SJCRH30 (cell line): ENCODE data around the gene C2CD4D. TPM values are rescaled to one million over a fixed set of nuclear protein-coding genes. Genes with fewer than 3 reads are reported as not detected.

Experiments
- DNase-seq, 2 experiments: peaks; one replicate each; pipeline ENCODE4 v3.0.0-alpha.2; 2015 to 2020
- H3K27ac ChIP-seq: fragments of 250-450 bp; sonication (Bioruptor Pico); 2 replicates; pipeline ENCODE4 v1.5.1; 2020; ENCODE audit warnings: mild to moderate bottlenecking, moderate library complexity
- H3K27me3 ChIP-seq: fragments of 250-450 bp; sonication (Bioruptor Pico); 2 replicates; pipeline ENCODE4 v1.5.1; 2020; ENCODE audit warnings: mild to moderate bottlenecking, moderate library complexity
- H3K36me3 ChIP-seq: fragments of 250-450 bp; sonication (Bioruptor Pico); 2 replicates; pipeline ENCODE4 v1.5.1; 2020; ENCODE audit warnings: mild to moderate bottlenecking, moderate library complexity
- H3K4me1 ChIP-seq: fragments of 250-450 bp; sonication (Bioruptor Pico); 2 replicates; pipeline ENCODE4 v1.5.1; 2020; ENCODE audit warnings: mild to moderate bottlenecking, moderate library complexity
- H3K4me3 ChIP-seq: fragments of 250-450 bp; sonication (Bioruptor Pico); 2 replicates; pipeline ENCODE4 v1.5.1; 2020; ENCODE audit warnings: mild to moderate bottlenecking, moderate library complexity
- H3K9me3 ChIP-seq: fragments of 250-450 bp; sonication (Bioruptor Pico); replicated peaks from 2 replicates; pipeline ENCODE4 v1.5.1; 2020; ENCODE audit warnings: mild to moderate bottlenecking, moderate library complexity
- total RNA-seq: library from RNA; depleted of rRNA; stranded (reverse); fragments of >200 nt; shearing (Covaris generic); gene quantifications from 2 replicates; pipeline ENCODE4 v1.2.3, GENCODE V29; 2014

The C2CD4D gene
- total RNA-seq, 1 experiment from 2014 or later: not detected

- Histone ChIP-seq H3K27me3 (peaks cover 6% of the 10 kb centered on the region; the same call in 1 of the 2 replicates), H3K36me3 (no peaks in the 10 kb centered on the region)
- DNase-seq: no peak
Measured at GRCh38 chr1:151819976-151820623, 19.5 kb downstream of the C2CD4D start.

DNA sequence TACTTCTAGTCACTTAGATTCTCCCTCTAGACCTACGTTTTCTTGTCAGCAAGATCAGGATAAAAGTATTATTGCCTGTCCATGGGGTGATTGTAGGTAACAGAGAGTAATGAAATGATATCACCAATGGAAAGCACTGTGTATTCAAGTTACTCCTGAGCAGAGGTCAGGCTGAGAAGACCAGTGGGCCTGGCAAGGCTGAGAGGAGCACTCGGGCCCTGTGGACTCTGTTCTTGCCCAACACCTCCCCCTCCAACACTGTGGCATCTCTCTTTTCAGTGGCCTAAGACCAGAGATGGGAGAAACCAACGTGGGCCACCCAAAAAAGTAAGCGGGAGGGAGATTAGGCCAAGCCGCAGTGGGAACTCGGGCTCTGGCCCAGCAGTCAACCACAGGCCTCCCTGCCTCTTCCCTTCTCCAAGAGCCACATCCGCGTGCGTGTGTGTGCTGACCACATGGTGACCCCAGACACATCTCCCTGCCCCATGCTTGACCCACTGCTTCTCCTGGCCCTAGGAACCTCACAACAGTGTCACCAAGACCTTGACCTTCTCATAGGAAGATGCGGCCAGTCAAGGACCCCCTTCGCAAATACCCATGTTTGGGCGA is 20.3 kb downstream of the C2CD4D start:
- peaks cover 6% of the 10 kb centered on the region; the same call in 1 of the 2 replicates for H3K27me3 ChIP-seq
- H3K9me3 ChIP-seq: no peaks in the 10 kb centered on the region
- no peak for DNase-seq
- no peak overlapping the region for H3K4me3 ChIP-seq
- no peaks in the 10 kb centered on the region for H3K36me3 ChIP-seq
- no peak overlapping the region for H3K27ac ChIP-seq
- H3K4me1 ChIP-seq: no peaks in the 10 kb centered on the region

More at GRCh38 chr1:151819976-151820623, 19.5 kb downstream of the C2CD4D start:
- H3K27ac ChIP-seq: no peak overlapping the region
- no peak overlapping the region for H3K4me3 ChIP-seq
- no peaks in the 10 kb centered on the region for H3K4me1 ChIP-seq
- no peaks in the 10 kb centered on the region for H3K9me3 ChIP-seq

DNA sequence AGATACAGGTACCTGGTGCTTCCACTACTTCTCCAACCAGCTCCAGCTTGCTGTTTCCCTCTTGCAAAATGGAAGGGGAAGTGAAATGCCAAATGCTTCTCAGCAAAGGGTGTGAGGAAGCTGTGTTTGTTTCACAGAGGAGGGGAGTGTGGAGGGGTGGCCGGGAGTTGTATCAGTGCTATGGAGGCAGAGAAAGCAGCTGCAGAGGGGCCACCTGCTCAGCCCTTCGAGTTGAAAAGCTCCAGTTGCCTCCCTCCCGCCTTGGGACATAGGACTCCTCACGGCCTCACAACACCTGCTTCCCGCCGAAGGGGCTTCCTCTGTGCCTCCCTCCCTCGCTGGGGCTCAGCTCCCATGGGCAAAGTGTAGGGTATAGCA is 22.3 kb downstream of the C2CD4D start:
- no peaks in the 10 kb centered on the region for H3K9me3 ChIP-seq
- H3K4me1 ChIP-seq: no peaks in the 10 kb centered on the region
- peak; percentile 37 to 61 for DNase-seq
- no peak overlapping the region for H3K4me3 ChIP-seq
- H3K27ac ChIP-seq: no peak overlapping the region
- H3K27me3 ChIP-seq: peaks cover 6% of the 10 kb centered on the region; the same call in 1 of the 2 replicates
- no peaks in the 10 kb centered on the region for H3K36me3 ChIP-seq

DNA sequence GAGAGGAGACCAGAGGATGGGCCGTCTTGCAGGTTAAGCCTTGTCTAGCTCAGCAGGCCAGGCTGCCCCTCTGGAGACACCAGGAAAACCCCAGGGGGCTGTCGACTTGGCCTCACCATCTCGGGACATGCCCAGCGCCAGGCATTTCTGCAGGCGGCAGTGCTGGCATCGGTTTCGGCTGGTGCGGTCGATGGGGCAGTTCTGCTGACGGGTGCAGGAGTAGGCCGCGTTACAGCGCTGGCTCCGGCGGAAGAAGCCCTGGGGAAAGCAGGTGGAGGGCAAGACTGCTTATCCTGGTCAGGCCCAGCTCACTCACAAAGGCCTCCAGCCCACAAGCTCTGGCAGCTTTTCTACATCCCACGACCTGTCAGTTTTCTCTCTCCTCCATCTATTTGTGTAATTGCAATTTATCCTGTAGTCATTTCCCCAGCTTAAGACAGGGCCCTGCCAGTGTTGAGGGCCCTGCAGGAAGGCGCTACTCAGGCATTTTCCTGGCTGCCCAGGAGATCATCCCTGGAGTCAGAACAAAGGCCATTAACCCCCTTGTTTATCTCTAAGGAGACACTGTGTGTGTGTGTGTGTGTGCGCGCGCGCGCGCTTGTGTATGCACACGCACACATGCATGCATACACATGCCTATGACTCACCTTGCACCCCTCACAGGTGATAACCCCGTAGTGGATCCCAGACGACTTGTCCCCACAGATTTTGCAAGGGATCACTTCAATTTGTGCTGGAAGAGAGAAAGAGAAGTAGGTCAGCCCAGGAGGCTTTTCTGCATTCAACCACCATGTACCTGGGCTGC is 22.9 kb downstream of the C2CD4D start:
- H3K4me1 ChIP-seq: no peaks in the 10 kb centered on the region
- no peak overlapping the region for H3K4me3 ChIP-seq
- peaks cover 6% of the 10 kb centered on the region; the same call in 1 of the 2 replicates for H3K27me3 ChIP-seq
- no peak for DNase-seq
- no peaks in the 10 kb centered on the region for H3K36me3 ChIP-seq
- no peaks in the 10 kb centered on the region for H3K9me3 ChIP-seq
- H3K27ac ChIP-seq: no peak overlapping the region

DNA sequence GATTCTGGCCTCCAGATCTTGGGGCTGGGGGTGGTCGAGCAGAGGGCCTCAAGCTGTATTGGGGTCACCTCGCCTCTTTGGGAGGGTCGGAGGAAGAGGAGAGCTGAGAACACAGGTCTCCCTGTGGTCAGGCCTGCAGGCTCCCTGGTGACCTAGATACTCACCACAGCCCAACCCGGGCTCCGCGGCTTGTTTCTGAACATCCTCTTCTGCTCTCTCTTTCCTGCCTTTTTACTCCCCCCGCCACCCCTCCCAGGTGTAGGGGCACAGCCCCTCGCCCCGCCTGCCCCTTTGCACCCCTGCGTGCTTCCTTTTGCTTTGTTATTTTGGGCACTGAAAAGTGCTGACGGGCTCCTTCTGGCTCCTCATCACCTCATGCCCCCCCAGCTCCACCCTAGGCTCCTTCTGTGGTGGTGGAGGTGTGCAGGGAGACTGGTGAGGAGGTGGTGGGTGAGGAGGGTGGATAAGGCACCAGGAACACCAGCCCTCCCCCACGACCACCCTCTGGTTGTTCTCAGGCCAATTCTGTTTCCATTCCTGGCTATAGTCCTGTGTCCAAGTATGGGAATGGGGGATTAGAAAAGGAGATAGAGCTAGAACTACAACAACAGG is 23.8 kb downstream of the C2CD4D start:
- H3K36me3 ChIP-seq: no peaks in the 10 kb centered on the region
- no peak overlapping the region for H3K4me3 ChIP-seq
- 0 out of 2 replicates have a peak, but pooled peaks cover 2% of the 10 kb centered on the region for H3K4me1 ChIP-seq
- DNase-seq: no peak
- H3K27ac ChIP-seq: no peak overlapping the region
- peaks cover 6% of the 10 kb centered on the region; the same call in 1 of the 2 replicates for H3K27me3 ChIP-seq
- H3K9me3 ChIP-seq: no peaks in the 10 kb centered on the region

GRCh38 chr1:151814971-151815545 is 24.6 kb downstream of the C2CD4D start:
- 0 out of 2 replicates have a peak, but pooled peaks cover 2% of the 10 kb centered on the region for H3K4me1 ChIP-seq

GRCh38 chr1:151814426-151814825 is 25.2 kb downstream of the C2CD4D start:
- no peak overlapping the region for H3K4me3 ChIP-seq
- no peaks in the 10 kb centered on the region for H3K36me3 ChIP-seq
- H3K27me3 ChIP-seq: peaks cover 6% of the 10 kb centered on the region; the same call in 1 of the 2 replicates
- no peaks in the 10 kb centered on the region for H3K9me3 ChIP-seq
- H3K27ac ChIP-seq: no peak overlapping the region
- H3K4me1 ChIP-seq: 0 out of 2 replicates have a peak, but pooled peaks cover 2% of the 10 kb centered on the region
- DNase-seq: no peak

More at GRCh38 chr1:151814971-151815545, 24.6 kb downstream of the C2CD4D start:
- Histone ChIP-seq H3K36me3 (no peaks in the 10 kb centered on the region), H3K9me3 (no peaks in the 10 kb centered on the region), H3K27me3 (peaks cover 6% of the 10 kb centered on the region; the same call in 1 of the 2 replicates), H3K27ac (no peak overlapping the region), H3K4me3 (no peak overlapping the region)
- DNase-seq: no peak

- DNase-seq: no peak
- H3K9me3 ChIP-seq: no peaks in the 10 kb centered on the region
- no peaks in the 10 kb centered on the region for H3K36me3 ChIP-seq
- peaks cover 6% of the 10 kb centered on the region; the same call in 1 of the 2 replicates for H3K27me3 ChIP-seq
- H3K4me3 ChIP-seq: no peak overlapping the region
- 0 out of 2 replicates have a peak, but pooled peaks cover 2% of the 10 kb centered on the region for H3K4me1 ChIP-seq
- H3K27ac ChIP-seq: no peak overlapping the region
Measured at GRCh38 chr1:151813271-151813977, 26.2 kb downstream of the C2CD4D start.

- H3K9me3 ChIP-seq: no peaks in the 10 kb centered on the region
- H3K4me1 ChIP-seq: 0 out of 2 replicates have a peak, but pooled peaks cover 2% of the 10 kb centered on the region
- H3K27ac ChIP-seq: no peak overlapping the region
- no peak for DNase-seq
- no peaks in the 10 kb centered on the region for H3K36me3 ChIP-seq
- H3K4me3 ChIP-seq: no peak overlapping the region
- H3K27me3 ChIP-seq: no peaks in the 10 kb centered on the region
Measured at GRCh38 chr1:151811181-151811580, 28.4 kb downstream of the C2CD4D start.

- Histone ChIP-seq H3K27me3 (no peaks in the 10 kb centered on the region), H3K36me3 (no peaks in the 10 kb centered on the region), H3K9me3 (no peaks in the 10 kb centered on the region), H3K4me3 (no peak overlapping the region), H3K4me1 (0 out of 2 replicates have a peak, but pooled peaks cover 2% of the 10 kb centered on the region), H3K27ac (no peak overlapping the region)
- DNase-seq: no peak
Measured at GRCh38 chr1:151809985-151810556, 29.5 kb downstream of the C2CD4D start.

DNA sequence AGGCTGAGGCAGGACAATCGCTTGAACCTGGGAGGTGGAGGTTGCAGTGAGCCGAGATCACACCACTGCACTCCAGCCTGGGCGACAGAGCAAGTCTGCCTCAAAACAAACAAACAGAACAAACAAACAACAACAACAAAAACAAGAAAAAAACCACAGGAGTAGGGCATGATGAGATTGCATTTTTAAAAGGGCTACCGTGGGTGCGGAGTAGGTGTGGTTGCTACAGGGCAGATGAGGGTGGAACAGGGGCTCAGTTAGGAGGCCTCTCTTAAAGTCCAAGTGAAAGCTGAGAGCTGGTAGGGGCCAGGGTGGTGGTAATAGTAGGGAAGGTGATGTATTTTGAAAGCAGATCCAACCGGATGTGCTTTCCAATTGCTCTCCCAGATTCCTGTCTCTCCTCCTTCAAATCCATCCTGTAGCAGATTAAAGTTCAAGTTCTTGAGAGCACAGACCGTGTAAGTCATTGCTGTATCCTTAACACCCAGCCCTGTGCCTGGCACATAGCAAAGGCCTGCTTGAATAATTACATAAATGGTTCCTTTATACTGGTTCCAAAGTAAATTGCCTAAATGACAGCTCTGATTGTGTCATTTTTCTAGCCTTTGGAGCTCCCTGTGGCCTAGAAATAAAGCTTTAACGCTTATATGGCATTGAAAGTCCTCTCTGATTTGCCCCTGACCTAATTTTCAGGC is 30.2 kb downstream of the C2CD4D start:
- no peak overlapping the region for H3K4me3 ChIP-seq
- H3K4me1 ChIP-seq: 0 out of 2 replicates have a peak, but pooled peaks cover 2% of the 10 kb centered on the region
- H3K9me3 ChIP-seq: no peaks in the 10 kb centered on the region
- no peaks in the 10 kb centered on the region for H3K27me3 ChIP-seq
- H3K27ac ChIP-seq: no peak overlapping the region
- no peak for DNase-seq
- no peaks in the 10 kb centered on the region for H3K36me3 ChIP-seq

GRCh38 chr1:151807766-151808165 is 31.9 kb downstream of the C2CD4D start:
- no peak overlapping the region for H3K4me3 ChIP-seq
- DNase-seq: no peak
- no peaks in the 10 kb centered on the region for H3K36me3 ChIP-seq
- H3K27ac ChIP-seq: no peak overlapping the region
- no peaks in the 10 kb centered on the region for H3K9me3 ChIP-seq
- 0 out of 2 replicates have a peak, but pooled peaks cover 4% of the 10 kb centered on the region for H3K27me3 ChIP-seq
- 0 out of 2 replicates have a peak, but pooled peaks cover 2% of the 10 kb centered on the region for H3K4me1 ChIP-seq

DNA sequence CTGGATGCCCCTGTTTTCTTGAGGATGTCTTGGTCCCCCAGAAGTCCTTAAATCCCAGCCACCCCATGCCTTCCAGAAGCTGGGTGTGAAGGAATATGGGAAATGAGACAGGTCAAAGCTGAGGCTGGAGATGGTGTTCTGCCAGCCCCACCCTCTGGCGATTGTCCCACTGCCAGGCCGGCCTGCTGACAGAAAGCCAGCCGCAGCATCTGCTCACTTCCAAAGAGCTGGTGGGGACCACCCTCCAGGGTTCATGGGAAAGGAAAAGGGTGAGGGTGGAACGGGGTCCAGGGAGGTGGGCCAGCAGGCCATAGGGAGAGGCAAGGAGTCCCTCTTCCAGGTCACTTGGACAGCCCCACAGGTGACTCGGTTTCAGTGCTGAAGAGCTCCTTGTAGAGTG is 32.5 kb downstream of the C2CD4D start:
- H3K9me3 ChIP-seq: no peaks in the 10 kb centered on the region
- no peak overlapping the region for H3K27ac ChIP-seq
- H3K36me3 ChIP-seq: no peaks in the 10 kb centered on the region
- 0 out of 2 replicates have a peak, but pooled peaks cover 2% of the 10 kb centered on the region for H3K4me1 ChIP-seq
- no peak overlapping the region for H3K4me3 ChIP-seq
- no peak for DNase-seq
- 0 out of 2 replicates have a peak, but pooled peaks cover 7% of the 10 kb centered on the region for H3K27me3 ChIP-seq
